Measurements from ENCODE around the gene MYOF.
"Not testable (repeated sequence)": the region's sequence is repeated elsewhere in the genome, so short reads cannot be mapped to it uniquely, and the experiment has no call there.

Gene MYOF

DNA sequence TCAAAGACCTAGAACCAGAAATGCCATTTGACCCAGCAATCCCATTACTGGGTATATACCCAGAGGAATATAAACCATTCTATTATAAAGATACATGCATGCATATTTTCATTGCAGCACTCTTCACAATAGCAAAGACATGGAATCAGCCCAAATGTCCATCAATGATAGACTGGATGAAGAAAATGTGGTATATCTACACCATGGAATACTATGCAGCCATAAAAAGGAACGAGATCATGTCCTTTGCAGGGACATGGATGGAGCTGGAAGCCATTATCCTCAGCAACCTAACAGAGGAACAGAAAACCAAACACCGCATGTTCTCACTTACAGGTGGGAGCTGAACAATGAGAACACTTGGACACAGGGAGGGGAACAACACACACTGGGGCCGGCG lies 123.7 kb downstream of the MYOF start:
- DNase-seq (ENCODE audit: insufficient read length, low spot score); FAIRE-seq: not testable (repeated sequence)

DNA sequence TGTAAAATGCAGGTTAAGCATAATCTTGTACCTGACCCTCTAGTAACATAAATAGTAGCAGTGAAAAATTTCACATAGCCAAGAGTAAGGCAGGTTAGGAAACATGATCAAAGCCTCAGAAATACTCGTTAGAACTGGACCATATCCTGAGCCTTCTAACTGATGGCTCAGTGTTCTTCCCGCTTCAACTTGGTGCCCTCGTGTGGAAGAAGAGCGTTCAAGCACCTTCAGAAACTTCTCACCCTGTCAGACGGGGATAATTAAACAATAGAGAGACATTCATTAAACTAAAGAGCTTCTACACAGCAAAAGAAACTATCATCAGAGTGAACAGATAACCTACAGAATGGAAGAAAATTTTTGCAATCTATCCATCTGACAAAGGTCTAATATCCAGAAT lies 124.5 kb downstream of the MYOF start:
- peak; percentile 8 for FAIRE-seq
- DNase-seq (ENCODE audit: insufficient read length, low spot score): no peak

- DNase-seq (ENCODE audit: insufficient read length, low spot score): no peak
- no peak for FAIRE-seq
Observed at GRCh38 chr10:93356516-93356915, 125.6 kb downstream of the MYOF start.

GRCh38 chr10:93352638-93353383 lies 129.3 kb downstream of the MYOF start:
- peak; percentile 82 for FAIRE-seq
- no peak for DNase-seq (ENCODE audit: insufficient read length, low spot score)

GRCh38 chr10:93346694-93347093 lies 135.4 kb downstream of the MYOF start:
- DNase-seq (ENCODE audit: insufficient read length, low spot score): no peak
- FAIRE-seq: no peak

- FAIRE-seq (no peak), DNase-seq (ENCODE audit: insufficient read length, low spot score) (no peak)
Observed at GRCh38 chr10:93346108-93346507, 136.0 kb downstream of the MYOF start.

DNA sequence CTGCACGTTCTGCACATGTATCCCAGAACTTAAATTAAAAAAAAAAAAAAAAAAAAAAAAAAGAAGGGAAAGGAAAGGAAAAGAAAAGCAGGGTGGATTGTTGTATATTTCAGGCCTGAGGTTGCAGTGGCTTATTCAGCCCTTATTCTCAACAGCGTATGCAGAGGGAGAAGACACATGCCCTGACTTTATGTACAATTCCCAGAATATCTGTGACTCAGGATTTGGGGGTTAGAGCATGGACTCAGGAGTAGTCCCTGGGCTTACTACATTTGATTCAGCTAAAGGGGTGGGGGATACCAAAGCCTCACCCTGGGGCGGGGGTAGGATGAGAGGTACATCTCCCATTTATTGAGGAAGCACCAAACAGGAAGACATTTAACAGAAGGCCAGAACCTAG lies 137.4 kb downstream of the MYOF start:
- DNase-seq (ENCODE audit: insufficient read length, low spot score) (no peak), FAIRE-seq (no peak)

DNA sequence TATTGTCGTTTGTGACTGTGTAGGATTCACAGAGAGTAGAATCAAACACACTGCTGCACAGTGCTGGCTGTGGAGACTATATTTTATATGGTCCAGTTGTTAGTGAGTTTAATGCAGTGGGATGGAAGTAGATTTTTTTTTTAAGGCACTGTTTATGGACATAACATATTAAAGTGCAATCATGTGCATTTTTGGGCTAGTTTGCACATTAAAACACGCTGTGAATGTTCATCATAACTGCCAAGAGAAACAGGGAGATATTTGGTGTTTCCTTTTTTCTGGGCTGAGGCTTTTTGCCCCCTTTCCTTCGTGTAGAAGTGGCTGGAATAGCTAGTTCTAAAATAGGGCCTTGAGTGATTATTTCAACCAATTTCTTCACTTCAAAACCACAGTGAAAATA lies 139.2 kb downstream of the MYOF start:
- FAIRE-seq (no peak), DNase-seq (ENCODE audit: insufficient read length, low spot score) (no peak)

DNA sequence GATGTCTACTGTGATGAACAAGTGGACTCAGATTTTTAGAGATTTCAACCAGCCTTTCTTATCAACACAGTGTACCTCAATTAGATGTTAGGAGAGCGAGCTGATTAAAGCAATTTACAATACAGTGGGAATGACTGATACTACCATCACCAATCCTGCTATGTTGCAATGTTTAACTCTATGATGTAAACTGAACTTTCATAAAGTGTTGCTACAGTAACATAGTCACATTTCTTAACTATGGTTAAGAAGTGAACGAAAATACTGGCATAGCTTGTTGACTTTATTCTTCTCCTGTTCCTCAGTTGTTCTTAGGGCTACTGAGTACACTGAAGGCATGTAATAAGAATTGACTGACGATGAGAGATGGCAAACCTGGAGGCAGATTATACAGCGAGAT lies 139.8 kb downstream of the MYOF start:
- DNase-seq (ENCODE audit: insufficient read length, low spot score) (no peak), FAIRE-seq (no peak)

GRCh38 chr10:93337309-93337721 lies 144.8 kb downstream of the MYOF start:
- DNase-seq (ENCODE audit: insufficient read length, low spot score) (no peak), FAIRE-seq (no peak)

DNA sequence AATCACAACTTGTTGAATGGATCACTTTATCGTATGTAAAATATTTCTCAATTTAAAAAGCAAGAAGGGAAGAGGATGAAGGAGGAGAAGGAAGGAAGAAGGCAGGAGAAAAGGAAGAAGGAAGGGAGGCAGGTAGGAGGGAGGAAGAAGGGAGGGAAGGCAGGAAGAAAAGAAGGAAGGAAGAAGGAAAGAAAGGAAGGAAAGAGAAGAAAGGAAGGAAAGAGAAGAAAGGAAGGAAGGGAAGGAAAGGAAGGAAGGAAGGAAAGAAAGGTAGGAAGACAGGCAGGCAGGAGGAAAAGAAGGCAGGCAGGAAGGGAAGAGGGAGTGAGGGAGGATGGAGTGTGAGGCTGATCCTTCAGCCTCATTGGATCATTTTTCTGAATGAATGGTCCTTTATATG lies 145.5 kb downstream of the MYOF start:
- DNase-seq (ENCODE audit: insufficient read length, low spot score): no peak

GRCh38 chr10:93336110-93336509 lies 146.0 kb downstream of the MYOF start:
- FAIRE-seq (no peak), DNase-seq (ENCODE audit: insufficient read length, low spot score) (no peak)

More for the DNA sequence above, 145.5 kb downstream of the MYOF start:
- FAIRE-seq: no peak

- FAIRE-seq (no peak), DNase-seq (ENCODE audit: insufficient read length, low spot score) (no peak)
Observed at GRCh38 chr10:93334901-93335327, 147.2 kb downstream of the MYOF start.

GRCh38 chr10:93334181-93334580 lies 148.0 kb downstream of the MYOF start:
- no peak for DNase-seq (ENCODE audit: insufficient read length, low spot score)
- no peak for FAIRE-seq

DNA sequence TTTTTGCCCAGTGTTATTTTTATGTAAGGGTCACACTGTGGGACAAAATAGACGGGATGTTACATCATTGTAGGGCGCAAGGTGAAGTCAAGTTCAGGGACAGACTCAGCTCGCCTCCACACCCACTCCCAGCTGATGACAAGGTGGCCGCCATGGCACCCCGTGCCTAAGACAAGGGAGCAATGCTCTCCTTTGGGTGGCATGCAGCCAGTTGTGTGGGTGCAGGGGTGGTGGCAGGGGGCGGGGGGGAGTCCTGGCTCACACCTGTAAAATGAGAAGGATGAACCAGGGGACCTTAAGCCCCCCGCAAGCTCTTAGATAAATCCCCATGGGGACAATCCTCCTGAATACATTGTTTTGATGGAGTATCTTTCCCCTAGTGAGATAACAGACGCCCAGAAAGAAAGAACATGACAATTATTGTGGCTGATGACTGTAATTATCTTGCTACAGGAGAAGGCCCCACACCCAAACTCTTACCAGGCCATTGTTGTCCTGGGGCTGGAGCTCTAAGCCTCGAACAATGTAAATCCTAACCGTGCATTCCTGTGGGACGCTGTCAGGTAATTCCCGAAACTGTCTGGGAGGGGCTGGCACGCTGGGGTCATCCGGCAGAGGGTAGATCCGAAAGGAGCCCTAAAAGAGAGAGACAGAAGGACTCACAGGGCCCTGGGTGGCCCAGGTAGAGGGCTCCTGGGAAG lies 148.7 kb downstream of the MYOF start:
- DNase-seq (ENCODE audit: insufficient read length, low spot score) (no peak), FAIRE-seq (no peak)

- no peak for DNase-seq (ENCODE audit: insufficient read length, low spot score)
- FAIRE-seq: no peak
Observed at GRCh38 chr10:93330824-93331223, 151.3 kb downstream of the MYOF start.

DNA sequence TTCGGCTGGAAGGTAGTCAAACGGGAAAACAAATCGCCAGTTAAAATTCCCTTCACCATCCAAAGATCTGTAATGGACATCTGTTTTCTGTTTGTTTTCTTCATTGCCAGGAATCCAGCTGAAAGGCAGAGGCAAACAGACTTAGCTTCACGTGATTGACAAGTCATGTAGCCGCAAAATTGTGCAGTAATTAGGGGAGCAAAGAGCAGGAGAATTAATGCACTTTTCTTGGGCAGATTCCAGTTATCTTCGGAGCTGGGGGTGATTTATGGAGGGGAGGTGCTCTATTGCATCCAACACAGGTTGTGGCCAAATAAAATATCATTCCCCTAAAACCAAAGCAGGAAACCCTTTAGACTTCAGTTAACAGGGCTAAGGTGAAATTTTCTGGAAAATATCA lies 162.2 kb downstream of the MYOF start:
- no peak for DNase-seq (ENCODE audit: insufficient read length, low spot score)
- no peak for FAIRE-seq

DNA sequence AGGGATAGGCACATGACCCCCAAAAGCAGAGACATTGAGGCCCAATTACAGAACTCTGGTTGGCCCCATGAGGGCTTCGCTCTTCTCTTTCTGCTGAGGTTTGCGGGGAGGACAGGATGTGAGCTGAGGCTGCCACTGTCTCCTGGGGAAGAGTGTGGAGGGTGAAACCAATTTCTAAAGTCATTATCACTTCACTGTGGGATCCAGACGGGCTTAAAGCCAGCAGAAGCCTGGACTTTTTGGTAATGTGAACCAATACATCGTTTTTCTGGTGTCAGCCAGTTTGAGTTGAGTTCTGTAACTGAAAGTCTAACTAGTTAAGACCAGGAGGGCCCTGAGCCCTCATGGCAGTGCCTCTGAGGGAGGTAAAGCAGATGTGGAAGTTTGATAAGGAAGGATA lies 163.0 kb downstream of the MYOF start:
- DNase-seq (ENCODE audit: insufficient read length, low spot score) (no peak), FAIRE-seq (no peak)

- DNase-seq (ENCODE audit: insufficient read length, low spot score): no peak
Observed at GRCh38 chr10:93315246-93315645, 166.9 kb downstream of the MYOF start.

GRCh38 chr10:93314656-93315055 lies 167.5 kb downstream of the MYOF start:
- DNase-seq (ENCODE audit: insufficient read length, low spot score); FAIRE-seq: not testable (repeated sequence)

More at GRCh38 chr10:93315246-93315645, 166.9 kb downstream of the MYOF start:
- FAIRE-seq: no peak

GRCh38 chr10:93313798-93314197 lies 168.3 kb downstream of the MYOF start:
- FAIRE-seq: no peak
- no peak for DNase-seq (ENCODE audit: insufficient read length, low spot score)

GRCh38 chr10:93309062-93309461 lies 173.1 kb downstream of the MYOF start:
- FAIRE-seq (no peak), DNase-seq (ENCODE audit: insufficient read length, low spot score) (no peak)

All from GM19239 (cell line).